GM18520 (cell line): ENCODE data around the gene PRR14.

Experiments used
- ATAC-seq: cut with Tn5 transposase; IDR thresholded peaks from one replicate; pipeline ENCODE4 v1.9.1; 2021; ENCODE audit not compliant: unreplicated experiment

Gene PRR14

DNA sequence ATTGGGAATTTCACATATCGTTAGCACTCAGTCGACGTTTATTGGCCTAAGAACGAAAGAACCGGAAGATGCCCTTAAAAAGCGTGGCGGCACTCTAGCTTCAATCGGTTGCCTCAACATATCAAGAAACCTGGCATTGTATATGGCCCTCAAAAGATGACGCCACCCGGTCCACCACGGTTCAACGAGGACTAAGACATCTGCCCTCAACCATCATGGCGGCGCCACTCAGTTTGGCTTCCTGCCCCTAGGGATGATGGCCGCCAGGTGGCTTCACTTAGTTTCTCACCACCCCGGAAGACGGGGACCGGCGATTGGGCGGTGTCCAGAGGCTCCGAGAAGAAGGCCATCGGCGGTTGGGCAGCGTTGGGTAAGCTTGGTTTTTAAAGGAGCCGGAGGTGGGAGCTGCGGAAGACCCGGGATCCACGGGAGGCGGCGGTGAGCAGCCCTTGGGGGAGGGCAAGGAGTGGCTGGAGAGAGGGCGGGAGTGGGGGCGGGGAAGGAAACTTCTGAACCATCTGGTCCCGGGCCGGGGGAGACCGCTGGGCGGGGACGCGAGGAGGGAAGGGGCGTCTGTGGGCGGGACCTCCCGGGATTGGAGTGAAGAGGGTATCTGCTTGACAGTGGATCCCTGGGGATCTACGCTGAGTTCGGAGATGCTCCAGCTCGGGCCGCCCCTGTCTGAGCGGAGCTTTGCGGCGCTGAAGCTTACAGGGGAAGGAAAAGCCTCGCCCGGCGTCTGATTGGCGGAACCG, at the start of gene PRR14:
Gene PRR14 (plus strand): TSS at position 592 of the 755 bp plus-strand sequence. CDS start 686 bp downstream, outside the sequence.
- peak; percentile 77 for ATAC-seq

DNA sequence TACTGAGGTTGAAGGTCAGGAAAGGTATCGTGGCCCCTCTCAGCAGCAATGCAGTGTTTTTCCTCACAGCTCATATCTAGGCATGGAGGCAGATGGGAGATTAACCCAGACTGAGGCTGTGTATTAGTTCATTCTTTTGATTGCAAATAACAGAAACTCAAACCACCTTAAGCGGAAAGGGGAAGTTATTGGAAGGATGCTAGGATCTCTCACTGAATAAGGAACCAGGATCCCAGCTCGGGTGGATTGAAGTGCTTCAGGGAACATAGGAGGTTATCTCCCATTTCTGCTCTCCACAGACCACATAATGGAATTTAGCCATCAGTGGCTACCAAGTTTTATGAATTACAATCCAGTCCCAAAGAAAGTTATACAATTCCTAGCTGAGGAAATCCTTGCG, 48.8 kb upstream of the PRR14 start:
- ATAC-seq: no peak

DNA sequence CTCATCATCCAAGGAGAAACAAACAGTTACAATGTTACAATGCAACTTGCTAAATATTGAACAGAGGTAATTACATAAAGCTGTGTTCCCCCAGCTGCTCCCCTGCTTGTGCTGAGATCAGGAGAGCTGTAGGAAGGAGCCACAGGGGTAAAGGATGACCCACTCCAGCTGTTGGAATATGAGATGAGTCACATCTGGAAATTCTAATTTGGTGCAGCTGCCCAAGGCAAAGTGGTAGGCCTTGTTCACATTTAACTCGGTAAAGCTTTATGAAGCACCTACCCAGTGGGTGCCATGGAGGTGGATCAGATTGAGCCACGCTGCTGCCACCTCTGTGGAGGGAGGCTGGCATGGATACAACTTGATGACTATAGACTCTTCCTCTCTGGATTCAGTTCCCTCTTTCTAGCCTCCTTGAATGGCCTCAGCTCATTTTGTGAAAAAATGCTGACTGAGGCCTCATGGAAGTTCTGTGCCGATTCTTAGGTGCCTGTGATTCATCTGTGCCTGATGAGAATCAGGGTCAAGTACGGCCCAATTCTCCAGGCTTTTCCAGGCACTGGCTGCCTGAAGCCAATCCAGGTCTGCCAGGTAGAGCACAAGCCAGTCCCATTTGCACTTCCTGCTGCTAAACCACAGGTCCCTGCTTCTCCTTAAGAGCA, 48.0 kb upstream of the PRR14 start:
- no peak for ATAC-seq

- ATAC-seq: no peak
These were observed 46.8 kb upstream of the PRR14 start for GRCh38 chr16:30603945-30604315.

DNA sequence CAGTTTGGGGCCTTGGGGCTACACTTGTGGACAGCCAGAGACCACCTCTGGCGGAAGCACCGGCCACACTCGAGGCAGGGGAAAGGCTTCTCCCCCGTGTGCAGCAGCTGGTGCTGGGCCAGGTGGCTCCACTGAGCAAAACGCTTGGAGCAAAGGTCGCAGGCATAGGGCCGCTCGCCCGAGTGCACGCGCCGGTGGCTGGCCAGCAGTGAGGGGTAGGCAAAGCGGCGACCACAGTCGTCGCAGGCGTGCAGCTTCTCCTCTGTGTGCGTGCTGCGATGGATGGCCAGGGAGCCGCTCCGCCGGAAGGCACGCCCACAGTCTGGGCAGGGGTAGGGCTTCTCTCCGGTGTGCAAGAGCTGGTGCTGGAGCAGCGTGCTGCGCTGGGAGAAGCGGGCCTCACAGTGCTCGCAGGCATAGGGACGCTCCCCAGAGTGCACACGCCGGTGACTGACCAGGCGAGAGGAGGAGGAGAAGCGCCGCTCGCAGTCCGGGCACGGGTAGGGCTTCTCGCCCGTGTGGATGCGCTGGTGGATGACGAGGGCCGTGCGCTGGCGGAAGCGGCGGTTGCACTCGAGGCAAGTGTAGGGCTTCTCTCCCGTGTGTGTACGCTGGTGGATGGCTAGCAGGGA, 46.3 kb upstream of the PRR14 start:
- ATAC-seq: no peak

DNA sequence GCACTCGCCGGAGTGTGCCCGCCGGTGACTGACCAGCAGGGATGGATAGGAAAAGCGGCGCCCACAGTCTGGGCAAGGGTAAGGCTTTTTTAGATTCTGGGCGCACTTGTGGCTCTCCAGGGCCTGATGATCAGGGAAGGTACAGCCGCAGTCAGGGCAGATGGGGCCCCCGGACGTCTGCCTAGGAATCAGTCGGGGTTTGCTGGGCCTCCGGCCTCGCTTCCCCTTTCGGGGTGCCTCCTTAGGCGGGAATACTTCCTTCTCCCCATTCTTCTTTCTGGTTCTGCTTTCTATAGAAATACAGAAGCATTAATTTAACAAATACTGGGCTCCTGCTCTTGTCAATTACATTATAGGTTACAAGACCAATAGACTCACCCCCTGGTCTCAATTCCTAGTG, 45.6 kb upstream of the PRR14 start:
- ATAC-seq: no peak

DNA sequence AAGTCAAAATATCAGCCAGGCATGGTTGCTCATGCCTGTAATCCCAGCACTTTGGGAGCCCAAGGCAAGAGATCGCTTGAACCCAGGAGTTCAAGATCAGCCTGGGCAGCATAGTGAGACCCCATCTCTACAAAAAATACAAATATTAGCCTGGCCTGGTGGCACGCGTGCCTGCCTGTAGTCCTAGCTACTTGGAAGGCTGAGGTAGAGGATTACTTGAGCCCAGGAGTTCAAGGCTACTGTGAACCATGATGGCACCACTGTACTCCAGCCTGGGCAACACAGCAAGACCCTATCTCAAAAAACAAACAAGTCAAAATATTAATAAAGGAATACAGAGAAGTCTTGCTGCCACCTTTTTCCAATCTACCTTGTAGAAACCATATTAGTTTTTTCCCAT, 44.8 kb upstream of the PRR14 start:
- no peak for ATAC-seq

DNA sequence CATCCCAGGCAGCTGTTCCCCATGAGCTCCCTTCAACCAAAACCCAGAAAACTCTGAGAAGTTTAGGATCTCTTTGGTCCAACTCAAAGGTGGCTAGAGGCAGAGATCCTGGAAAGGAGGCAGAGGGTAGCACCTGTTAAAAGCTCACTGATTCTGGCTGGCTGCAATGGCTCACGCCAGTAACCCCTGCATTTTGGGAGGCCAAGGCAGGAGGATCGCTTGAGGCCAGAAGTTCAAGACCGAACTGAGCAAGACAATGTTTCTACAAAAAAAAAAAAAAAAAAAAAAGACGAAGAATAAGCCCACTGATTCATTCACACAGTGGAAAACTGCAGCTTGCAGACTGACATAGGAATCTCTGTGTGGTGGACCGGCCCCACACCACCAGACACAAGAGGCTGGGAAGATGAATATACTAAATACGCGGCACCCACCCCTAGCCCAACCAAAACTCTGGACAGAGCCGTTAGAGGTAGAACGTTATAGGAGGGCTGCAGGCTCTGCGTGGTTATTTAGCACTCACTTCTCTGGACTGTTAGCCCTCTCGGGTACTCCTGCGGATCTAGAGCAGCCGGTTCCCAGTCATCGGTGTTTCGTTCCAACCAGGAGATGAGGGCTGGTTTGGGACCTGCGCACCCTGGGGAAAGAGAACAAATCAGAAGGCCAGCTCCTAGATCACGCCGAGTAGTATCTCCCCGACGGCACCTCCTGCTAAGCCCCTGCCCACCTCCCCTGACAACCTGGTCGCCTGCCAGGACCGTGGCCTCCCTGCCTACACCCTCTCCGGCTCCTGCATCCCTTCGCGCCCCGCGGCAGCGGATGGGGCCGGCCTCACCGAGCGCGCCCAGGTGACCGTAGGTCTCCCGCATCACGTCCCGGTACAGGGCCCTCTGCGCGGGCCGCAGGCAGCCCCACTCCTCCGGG, 41.5 kb upstream of the PRR14 start:
- ATAC-seq: peak; percentile 21

DNA sequence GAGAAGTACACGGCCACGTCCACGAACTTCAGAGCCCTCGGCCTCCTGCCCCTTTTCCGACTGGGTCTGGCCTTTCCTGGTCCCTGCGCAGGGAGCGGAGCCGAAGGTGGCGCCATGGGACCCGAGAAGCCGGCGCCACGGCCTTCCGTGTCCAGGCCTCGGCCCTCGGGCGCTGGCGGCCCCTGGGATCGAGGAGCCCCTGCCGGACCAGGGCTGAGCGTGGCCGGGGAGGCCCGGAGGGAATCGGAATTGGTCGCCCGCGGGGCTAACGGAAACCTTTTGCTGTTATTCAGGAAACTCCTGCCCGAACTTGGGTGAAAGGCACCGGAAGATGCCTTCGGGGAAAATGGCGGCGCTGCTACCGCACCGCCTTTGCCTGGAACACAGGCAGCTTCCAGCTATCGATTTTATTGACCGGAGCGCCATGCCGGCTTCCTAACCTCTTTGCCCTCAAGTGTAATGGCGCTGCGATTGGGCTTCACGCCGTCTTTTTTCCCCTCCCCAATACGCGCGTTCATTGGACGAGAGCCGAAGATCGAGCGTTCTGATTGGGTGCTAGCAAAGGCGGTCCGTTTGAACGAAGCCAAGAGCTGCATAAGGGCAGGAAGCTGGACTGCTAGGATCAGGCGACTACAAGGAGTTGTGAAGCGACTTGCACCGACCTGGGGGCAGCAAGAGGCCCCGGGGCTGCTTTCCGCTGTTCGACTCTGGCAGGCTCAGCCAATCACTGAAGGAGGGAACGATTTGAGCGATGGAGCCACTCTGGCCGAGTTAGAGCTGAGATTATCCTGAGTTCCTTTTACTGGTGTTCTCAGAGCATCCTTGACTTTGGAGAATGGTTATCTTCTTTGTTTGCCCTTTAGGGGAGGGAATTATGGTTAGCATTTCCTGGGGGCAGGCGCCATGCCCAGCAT, 40.6 kb upstream of the PRR14 start, which contains the start of gene ZNF689:
Gene ZNF689 (minus strand): TSS at position 464 of the 914 bp plus-strand sequence. CDS start 348 bp downstream, at position 116.
- peak; percentile 83 for ATAC-seq

- ATAC-seq: no peak
These were observed 35.2 kb upstream of the PRR14 start for GRCh38 chr16:30615358-30616091.

DNA sequence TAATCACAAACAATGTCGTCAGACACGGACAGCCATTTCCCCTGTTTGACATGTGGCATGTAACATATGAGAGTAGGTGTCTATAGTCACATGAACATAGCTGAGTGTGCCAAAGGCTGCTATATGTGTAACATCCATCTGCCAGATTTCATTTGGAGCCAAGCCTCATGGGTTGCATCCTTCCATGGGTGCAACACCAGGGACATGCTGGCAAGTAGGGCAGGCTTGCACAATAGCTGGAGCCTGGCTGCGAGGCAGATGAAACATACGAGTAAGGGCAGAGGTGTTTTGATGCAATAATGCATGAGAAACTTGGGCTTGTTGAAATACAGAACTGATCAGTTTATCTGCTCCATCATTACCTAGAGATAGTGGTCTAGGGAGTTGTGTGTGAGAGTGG, 31.6 kb upstream of the PRR14 start:
- ATAC-seq: no peak

- no peak for ATAC-seq
These were observed 31.1 kb upstream of the PRR14 start for GRCh38 chr16:30619638-30620037.

DNA sequence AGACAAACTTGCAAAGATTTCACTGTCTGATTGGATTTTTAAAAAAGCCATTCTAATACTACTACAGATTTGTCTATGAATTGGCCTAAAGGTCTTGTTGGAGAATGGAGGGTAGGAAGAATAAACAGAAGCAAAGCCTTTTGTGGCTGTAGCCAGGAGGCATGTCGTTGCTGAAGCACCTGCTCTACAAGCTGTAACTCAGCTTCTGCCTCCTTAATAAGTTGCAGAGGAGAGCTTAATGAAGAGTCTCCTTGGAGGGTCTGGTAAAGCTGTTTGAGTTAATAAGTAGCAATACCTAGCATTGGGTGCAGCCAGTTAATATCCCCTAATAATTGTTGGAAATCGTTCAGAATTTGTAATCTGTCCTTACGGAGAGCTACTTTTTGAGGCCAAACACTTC, 30.6 kb upstream of the PRR14 start:
- no peak for ATAC-seq

DNA sequence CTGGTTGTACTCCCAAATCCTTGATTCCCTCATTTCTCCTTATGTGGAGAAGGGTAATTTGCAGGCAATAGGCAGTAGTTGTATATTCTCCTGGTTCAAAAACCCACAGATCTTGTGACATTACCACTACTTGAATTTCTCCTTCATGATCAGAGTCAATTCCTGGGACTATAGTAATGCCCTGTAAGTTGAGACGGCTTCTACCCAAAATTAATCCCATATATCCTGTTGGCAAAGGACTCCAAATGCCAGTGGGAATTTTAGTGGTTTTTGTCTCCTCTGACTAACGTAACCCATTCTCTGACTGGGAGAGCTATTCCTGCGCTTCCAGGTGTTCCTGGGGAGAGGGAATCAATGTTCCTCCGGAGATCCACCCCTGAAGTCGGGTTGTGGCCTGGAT, 29.0 kb upstream of the PRR14 start:
- ATAC-seq: no peak

DNA sequence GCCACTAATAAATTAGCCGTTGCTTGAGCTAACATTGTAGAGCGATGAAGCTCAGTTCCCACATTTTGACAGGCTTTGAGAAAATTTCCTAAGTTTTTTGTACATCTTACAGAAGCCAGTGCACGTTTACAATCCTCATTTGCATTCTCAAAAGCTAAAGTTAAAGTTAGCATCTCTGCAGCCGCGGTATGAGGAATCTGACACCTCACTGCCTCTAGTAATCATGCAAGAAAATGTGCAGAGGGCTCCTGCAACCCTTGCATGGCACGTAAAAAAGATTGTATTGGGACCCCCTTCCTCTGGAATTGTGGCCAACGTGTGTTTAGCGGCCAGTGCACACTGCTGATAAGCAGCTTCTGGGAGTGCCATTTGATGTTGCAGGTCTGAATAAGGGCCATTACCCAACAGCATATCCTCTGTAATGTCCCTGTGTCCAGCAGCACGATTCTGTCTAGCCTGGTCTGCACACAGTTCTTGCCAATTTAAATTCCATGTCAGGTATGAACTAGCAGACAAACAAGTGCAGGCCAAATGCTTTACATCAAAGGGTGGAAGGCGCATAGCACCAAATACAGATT, 28.2 kb upstream of the PRR14 start:
- no peak for ATAC-seq

DNA sequence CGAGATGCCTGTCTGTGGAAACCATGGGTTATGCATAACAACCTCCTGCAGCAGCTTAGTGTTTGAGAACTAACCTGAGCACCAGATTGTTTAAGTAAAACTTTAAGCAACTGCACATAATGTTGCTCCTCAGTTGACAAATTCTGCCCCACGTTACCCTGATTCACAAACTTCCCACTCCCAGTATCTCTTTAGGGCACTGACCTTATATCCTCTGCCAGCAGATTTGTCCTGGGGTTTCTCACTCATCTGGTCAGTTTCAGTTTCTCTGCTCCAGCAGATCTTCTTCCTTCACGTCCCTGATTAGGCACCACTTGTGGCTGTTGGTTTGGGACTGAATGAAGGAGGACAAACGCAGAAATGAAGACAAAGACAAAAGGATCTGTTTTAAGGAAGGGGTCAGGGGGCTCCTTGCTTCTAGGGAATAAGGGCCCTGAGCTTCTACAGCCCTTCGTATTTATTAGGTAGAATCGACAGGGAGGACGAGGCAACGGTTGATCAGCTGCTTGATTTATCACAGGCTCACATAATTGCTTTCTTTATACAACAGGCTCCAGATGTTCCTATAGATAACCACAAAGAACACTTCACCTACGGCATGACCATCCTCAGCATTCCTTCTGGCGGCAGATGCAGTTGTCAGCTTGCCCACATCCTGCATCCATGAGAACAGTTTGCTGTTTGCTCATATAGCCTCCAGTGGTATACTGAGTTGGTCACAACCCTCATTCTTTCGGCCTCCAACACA, 27.1 kb upstream of the PRR14 start:
- ATAC-seq: no peak

DNA sequence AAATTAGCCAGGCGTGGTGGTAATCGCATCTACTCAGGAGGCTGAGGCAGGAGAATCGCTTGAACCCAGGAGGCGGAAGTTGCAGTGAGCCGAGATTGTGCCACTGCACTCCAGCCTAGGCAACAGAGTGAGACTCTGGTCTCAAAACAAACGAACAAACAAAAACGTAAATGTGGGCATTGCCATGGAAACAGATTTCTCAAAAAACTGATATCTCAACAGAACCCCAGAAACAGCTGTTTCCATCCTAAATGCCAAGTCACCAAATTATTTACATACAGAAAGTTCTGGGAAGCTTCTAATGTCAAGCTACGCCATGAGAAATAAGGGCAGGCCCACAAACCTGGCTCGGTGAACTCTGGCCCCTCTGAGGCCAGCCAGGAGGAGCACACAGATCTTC, 24.5 kb upstream of the PRR14 start:
- no peak for ATAC-seq
